Stomach (tissue), 4 donors: ENCODE measurements around the gene CACNA1E.

ENCODE experiments used
- CTCF ChIP-seq, 7 experiments: fragments of 450-650 bp in 4 of 7; fragments of 200-600 bp in 3 of 7; sonication (generic) in 3 of 7; IDR thresholded peaks; one replicate each; pipeline ENCODE4 v1.5.1; 2016 to 2019; ENCODE audit warnings: antibody characterized with exemption in 7 of 7, control low read depth in 2 of 7, mild to moderate bottlenecking in 1 of 7
- EP300 ChIP-seq: sonication (generic); formaldehyde crosslinking; IDR thresholded peaks from one replicate; pipeline ENCODE4 v1.6.1; 2017; ENCODE audit warnings: antibody characterized with exemption
- POLR2A ChIP-seq, 4 donors: fragments of 450-650 bp; IDR thresholded peaks; one replicate each; pipeline ENCODE4 v1.6.1; 2016; ENCODE audit warnings: antibody characterized with exemption in 4 of 4, control low read depth in 2 of 4, mild to moderate bottlenecking in 1 of 4, moderate library complexity in 1 of 4
- POLR2AphosphoS5 ChIP-seq, 3 donors: sonication (generic); formaldehyde crosslinking; IDR thresholded peaks; one replicate each; pipeline ENCODE4 v1.6.1; 2016; ENCODE audit warnings: antibody characterized with exemption in 3 of 3

GRCh38 chr1:181438013-181438412 is 45.3 kb upstream of the CACNA1E start:
- no peak for TF ChIP-seq CTCF (IDR thresholded peaks at IDR 0.05)
- no peak for TF ChIP-seq POLR2A (IDR thresholded peaks at IDR 0.05)
- no peak for TF ChIP-seq EP300
- TF ChIP-seq POLR2AphosphoS5 (IDR thresholded peaks at IDR 0.05) = no peak
